NCI-H510A (cell line): ENCODE measurements around the gene CLDN34.

ENCODE experiments used
- DNase-seq: peaks from one replicate; lab custom pipeline; 2025; lab: John Stamatoyannopoulos, UW

Gene CLDN34

DNA sequence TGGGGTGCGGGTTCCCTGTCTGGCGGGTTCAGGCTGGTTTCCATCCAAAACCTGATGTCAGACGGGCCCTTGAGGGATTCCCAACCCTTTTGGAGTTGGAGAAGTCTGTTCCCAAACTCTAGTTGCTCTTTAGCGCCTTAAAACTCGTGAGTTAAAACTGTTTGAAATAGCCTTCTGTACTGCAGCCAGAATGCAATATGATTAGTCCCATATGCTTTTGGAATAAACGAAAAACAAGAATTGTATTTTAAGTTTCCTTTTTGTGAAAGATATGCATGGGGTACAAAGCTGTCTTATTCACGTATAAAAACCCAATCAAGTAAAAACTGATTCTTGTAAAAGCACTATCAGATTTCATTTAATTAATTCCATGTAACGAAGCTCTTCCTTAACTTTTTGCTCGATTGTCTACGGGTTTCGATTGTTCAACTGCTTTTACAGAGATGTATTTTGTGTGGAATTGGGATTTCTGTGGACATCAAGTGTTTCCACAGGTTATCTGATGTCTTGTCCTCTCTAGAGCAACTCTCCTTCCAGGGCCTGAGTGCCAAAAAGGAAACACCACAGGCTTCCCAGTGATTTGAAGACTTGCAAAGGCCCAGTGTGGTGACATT is 49.5 kb downstream of the CLDN34 start:
- DNase-seq: no peak

DNA sequence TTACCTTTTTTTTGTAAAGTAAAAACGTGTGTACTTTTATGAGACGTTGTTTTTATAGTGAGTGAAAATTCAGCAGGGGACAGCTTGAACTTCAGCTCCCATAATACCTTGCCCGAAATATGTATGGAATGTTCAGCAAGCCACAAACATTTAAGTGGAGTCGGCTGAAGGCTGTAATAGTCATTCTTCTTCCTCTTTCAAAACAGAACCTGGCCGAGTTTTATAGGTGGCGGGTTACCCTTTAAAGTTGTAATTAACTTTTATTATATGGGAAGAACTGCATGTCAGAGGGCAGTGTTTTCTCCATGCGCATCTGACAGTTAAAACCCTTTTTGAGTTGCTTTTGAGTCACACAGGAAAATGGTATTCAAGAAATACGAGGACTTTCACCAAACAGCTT is 50.7 kb downstream of the CLDN34 start:
- no peak for DNase-seq
